ENCODE measurements around the gene LHFPL2. TPM values are rescaled to one million over a fixed set of nuclear protein-coding genes. Genes with fewer than 3 reads are reported as not detected.

Gene LHFPL2
- total and polyA plus RNA-seq, 12 donors = 2.4 to 14.9 (median 5.1) TPM

DNA sequence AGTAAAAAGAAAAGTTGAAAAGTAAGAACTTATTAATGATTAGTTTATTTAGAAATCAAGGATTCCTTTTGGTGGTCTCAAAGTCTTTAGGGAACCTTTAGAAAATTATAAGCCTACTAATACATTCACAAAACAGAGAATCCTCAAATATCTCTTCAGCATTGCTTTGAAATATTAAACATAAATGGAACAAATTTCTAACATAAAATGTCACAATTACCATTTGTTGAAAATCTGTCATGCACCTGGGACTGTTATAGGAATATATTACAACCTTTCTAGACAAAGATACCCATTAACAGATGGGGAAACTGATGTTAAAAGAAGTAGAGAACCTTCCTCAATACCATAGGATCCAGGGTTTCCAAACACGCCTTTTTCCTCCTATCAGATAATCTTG is 83.2 kb downstream of the LHFPL2 start:
- peaks cover 0 to 41% (median 22%) of the 10 kb centered on the region in 9 donors for H3K4me1 ChIP-seq
- H3K9me3 ChIP-seq = peaks cover 0 to 10% (median 0%) of the 10 kb centered on the region in 11 donors
- TF ChIP-seq, protein P1, sequence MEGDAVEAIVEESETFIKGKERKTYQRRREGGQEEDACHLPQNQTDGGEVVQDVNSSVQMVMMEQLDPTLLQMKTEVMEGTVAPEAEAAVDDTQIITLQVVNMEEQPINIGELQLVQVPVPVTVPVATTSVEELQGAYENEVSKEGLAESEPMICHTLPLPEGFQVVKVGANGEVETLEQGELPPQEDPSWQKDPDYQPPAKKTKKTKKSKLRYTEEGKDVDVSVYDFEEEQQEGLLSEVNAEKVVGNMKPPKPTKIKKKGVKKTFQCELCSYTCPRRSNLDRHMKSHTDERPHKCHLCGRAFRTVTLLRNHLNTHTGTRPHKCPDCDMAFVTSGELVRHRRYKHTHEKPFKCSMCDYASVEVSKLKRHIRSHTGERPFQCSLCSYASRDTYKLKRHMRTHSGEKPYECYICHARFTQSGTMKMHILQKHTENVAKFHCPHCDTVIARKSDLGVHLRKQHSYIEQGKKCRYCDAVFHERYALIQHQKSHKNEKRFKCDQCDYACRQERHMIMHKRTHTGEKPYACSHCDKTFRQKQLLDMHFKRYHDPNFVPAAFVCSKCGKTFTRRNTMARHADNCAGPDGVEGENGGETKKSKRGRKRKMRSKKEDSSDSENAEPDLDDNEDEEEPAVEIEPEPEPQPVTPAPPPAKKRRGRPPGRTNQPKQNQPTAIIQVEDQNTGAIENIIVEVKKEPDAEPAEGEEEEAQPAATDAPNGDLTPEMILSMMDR (IDR thresholded peaks at IDR 0.05) = no peak
- DNase-seq = no peak
- no peaks in the 10 kb centered on the region for H3K27me3 ChIP-seq
- H3K36me3 ChIP-seq = peaks cover 0 to 13% (median 3%) of the 10 kb centered on the region in 9 donors
- WGBS, 2 donors = 100% methylated on average over 1 of the region's 1 CpG
- ATAC-seq = no peak
- intact Hi-C loops (cut with DNase I) = loop anchor here in 1 of 10 donors (10.0 kb wide), 1 partner anchor 89 kb away; no protein-coding TSS in a partner anchor
- no peak overlapping the region for H3K27ac ChIP-seq
- H3K4me3 ChIP-seq = no peak overlapping the region

DNA sequence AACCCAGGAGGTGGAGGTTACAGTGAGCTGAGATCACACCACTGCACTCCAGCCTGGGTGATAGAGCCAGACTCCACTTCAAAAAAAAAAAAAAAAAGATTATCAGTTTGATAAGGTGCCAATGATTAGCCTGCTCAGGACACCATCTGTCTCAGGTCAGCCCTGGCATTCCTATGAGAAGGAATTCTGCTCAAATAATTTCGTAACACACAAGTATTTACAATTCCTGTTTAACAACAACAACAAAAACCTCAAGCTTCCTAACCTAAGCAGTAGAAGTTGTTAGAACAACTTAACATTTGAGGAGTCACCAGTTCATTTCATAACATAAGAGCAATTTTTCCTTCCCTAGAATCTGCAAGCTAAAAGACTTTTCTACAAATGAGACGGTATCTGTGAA is 85.0 kb downstream of the LHFPL2 start:
- Histone ChIP-seq H3K36me3 (peaks cover 0 to 15% (median 3%) of the 10 kb centered on the region in 9 donors), H3K4me1 (peaks cover 0 to 26% (median 12%) of the 10 kb centered on the region in 9 donors), H3K27me3 (no peaks in the 10 kb centered on the region), H3K4me3 (no peak overlapping the region), H3K27ac (no peak overlapping the region), H3K9me3 (peaks cover 0 to 10% (median 0%) of the 10 kb centered on the region in 11 donors)
- TF ChIP-seq, protein P1 (IDR thresholded peaks at IDR 0.05) = no peak
- ATAC-seq = no peak
- WGBS, 2 donors = 49 to 73% methylated on average over 2 of the region's 2 CpGs
- no peak for DNase-seq
- intact Hi-C loops (cut with DNase I) = loop anchor here in 1 of 10 donors (10.0 kb wide), 1 partner anchor 91 kb away; no protein-coding TSS in a partner anchor

DNA sequence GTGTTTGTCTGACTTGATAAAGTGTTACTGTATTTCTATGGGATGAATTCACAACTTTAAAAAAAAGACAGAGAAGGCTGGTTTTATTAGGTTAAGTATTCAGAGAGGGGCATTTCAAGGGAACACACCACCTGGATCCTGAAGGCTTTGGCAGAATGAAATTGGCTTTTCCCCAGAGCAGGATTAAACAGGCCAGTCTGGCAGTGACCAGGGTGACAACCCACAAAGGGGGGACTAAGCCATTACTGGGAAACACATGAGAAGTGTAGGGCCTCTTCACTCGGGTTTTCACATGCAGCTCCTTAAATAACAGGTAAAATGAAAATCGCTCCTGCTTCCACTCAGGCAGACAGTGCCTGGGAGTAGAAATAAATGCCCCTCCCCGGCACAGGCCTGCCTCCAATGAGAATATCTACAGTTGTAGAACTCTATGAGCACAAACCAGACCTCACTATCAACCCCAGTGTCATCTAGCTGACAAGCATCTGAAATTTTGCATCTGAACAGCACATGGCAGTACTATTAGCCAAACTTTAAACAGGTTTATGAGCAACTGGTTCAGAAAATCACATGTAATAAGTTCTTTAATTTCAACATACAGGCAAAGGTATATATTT is 85.8 kb downstream of the LHFPL2 start:
- Histone ChIP-seq H3K9me3 (peaks cover 0 to 10% (median 0%) of the 10 kb centered on the region in 11 donors), H3K4me3 (no peak overlapping the region), H3K36me3 (peaks cover 0 to 15% (median 3%) of the 10 kb centered on the region in 9 donors), H3K27me3 (no peaks in the 10 kb centered on the region), H3K4me1 (peaks cover 0 to 18% (median 4%) of the 10 kb centered on the region in 9 donors), H3K27ac (no peak overlapping the region)
- WGBS, 2 donors = 86 to 89% methylated on average over 3 of the region's 3 CpGs
- no peak for DNase-seq
- intact Hi-C loops (cut with DNase I) = loop anchor here in 1 of 10 donors (10.0 kb wide), 1 partner anchor 92 kb away; no protein-coding TSS in a partner anchor
- ATAC-seq = no peak
- TF ChIP-seq, protein P1 (IDR thresholded peaks at IDR 0.05) = no peak

DNA sequence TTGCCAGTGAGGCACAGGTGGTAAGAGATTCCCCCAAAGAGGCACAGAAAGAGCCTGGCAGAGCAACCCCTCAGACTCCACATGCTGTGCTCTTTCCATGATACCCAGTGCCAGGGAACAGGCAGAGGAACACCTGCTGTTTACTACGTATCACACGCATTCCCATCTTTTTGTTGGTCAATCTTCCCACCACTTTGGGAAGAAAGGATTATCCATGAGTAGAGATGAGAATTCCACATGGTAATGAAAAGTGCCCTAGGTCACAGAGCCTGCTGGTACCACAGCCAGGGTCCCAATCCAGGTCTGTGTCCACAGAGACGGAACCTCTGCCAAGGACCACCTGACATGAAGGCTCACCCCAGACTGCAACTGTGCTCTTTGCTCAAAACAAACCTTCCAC is 86.6 kb downstream of the LHFPL2 start:
- Histone ChIP-seq H3K27ac (no peak overlapping the region), H3K36me3 (peaks cover 0 to 15% (median 3%) of the 10 kb centered on the region in 9 donors), H3K27me3 (no peaks in the 10 kb centered on the region), H3K9me3 (peaks cover 0 to 10% (median 0%) of the 10 kb centered on the region in 11 donors), H3K4me1 (peaks cover 0 to 13% (median 0%) of the 10 kb centered on the region in 9 donors), H3K4me3 (no peak overlapping the region)
- 99% methylated on average over 3 of the region's 3 CpGs for WGBS, 2 donors
- DNase-seq (no peak), ATAC-seq (no peak)
- intact Hi-C loops (cut with DNase I) = loop anchor here in 1 of 10 donors (10.0 kb wide), 1 partner anchor 93 kb away; no protein-coding TSS in a partner anchor
- TF ChIP-seq, protein P1 (IDR thresholded peaks at IDR 0.05) = no peak
